K562 (cell line): Measurements from ENCODE around the gene IRF9. TPM values are rescaled to one million over a fixed set of nuclear protein-coding genes. Genes with fewer than 3 reads are reported as not detected.

Experiments
- ATAC-seq: fragments of 200-7000 bp; cut with Tn5 transposase; 3 replicates; pipeline ENCODE4 v1.9.1; 2020; ENCODE audit warnings: moderate library complexity
- BruUV-seq: library from RNA; stranded (reverse); fragments of 400-500 nt; replicated peaks from 2 replicates; lab custom pipeline; 2021; lab: Mats Ljungman, UMichigan
- CTCF ChIA-PET: fragments of 300-600 bp; formaldehyde crosslinking; extraction: SDS; loops from one replicate; lab custom pipeline; 2021; ENCODE audit warnings: low intra/inter-chr PET ratio; lab: Yijun Ruan, JAX
- POLR2A ChIA-PET: fragments of 300-600, 350-650 bp; sonication (Branson Sonifier 250); formaldehyde crosslinking; extraction: SDS; loops from one replicate; lab custom pipeline; 2021; ENCODE audit warnings: antibody characterized with exemption, inconsistent platforms; lab: Yijun Ruan, JAX
- DNase-seq, 4 experiments: peaks; one replicate each; pipeline versions ENCODE4 v3.0.0 to v3.0.0-alpha.2; 2011 to 2018; ENCODE audit warnings: low spot score in 3 of 4, mixed read lengths in 3 of 4; ENCODE audit errors: extremely low read depth in 1 of 4
- FAIRE-seq: peaks from 2 replicates; lab custom pipeline; 2011; peaks lifted over from hg19 to GRCh38; lab: Jason Lieb, UNC
- H2AFZ ChIP-seq: 2 replicates; pipeline ENCODE4 v1.6.0; 2011; ENCODE audit warnings: low read depth, low read length, control low read depth, inconsistent platforms
- H3K27ac ChIP-seq: fragments of 200-600 bp; 3 replicates; pipeline ENCODE4 v1.8.0; 2011; ENCODE audit warnings: low read depth, mild to moderate bottlenecking, control low read depth, inconsistent platforms, low read length, moderate library complexity, mixed read lengths; ENCODE audit errors: extremely low read depth
- H3K27me3 ChIP-seq, 2 experiments: fragments of 300-600 bp in 1 of 2; 2 replicates in 1 of 2; 3 replicates in 1 of 2; pipeline versions ENCODE4 v1.6.0 to v1.8.0; 2011; ENCODE audit warnings: inconsistent platforms in 2 of 2, low read length in 2 of 2, mild to moderate bottlenecking in 1 of 2, mixed read lengths in 1 of 2, moderate library complexity in 1 of 2; ENCODE audit not compliant: control insufficient read depth in 2 of 2, insufficient read depth in 2 of 2
- H3K36me3 ChIP-seq: fragments of 300-600 bp; 3 replicates; pipeline ENCODE4 v1.8.0; 2011; ENCODE audit warnings: mild to moderate bottlenecking, low read length, inconsistent platforms; ENCODE audit not compliant: control insufficient read depth, insufficient read depth
- H3K4me1 ChIP-seq, 2 experiments: fragments of 200-600 bp in 1 of 2; replicated peaks in 1 of 2; 2 replicates in 1 of 2; 3 replicates in 1 of 2; pipeline versions ENCODE4 v1.5.1 to v1.8.0; 2011; ENCODE audit warnings: inconsistent platforms in 2 of 2, low read length in 2 of 2, mild to moderate bottlenecking in 1 of 2, mixed read lengths in 1 of 2, moderate library complexity in 1 of 2; ENCODE audit not compliant: control insufficient read depth in 2 of 2, insufficient read depth in 2 of 2
- H3K4me2 ChIP-seq: 2 replicates; pipeline ENCODE4 v1.6.1; 2011; ENCODE audit warnings: low read length, control low read depth, inconsistent platforms, mixed read lengths; ENCODE audit not compliant: insufficient read depth
- H3K4me3 ChIP-seq: fragments of 200-600 bp; sonication (generic), shearing (Covaris generic); 2 replicates; pipeline ENCODE4 v1.5.1; 2016; ENCODE audit warnings: control low read depth, inconsistent platforms
- H3K79me2 ChIP-seq: fragments of 200-600 bp; 3 replicates; pipeline ENCODE4 v1.8.0; 2011; ENCODE audit warnings: low read length, inconsistent platforms; ENCODE audit not compliant: control insufficient read depth, insufficient read depth
- H3K9ac ChIP-seq, 2 experiments: 2 replicates each; pipeline versions ENCODE4 v1.6.0 to v1.6.1; 2011; ENCODE audit warnings: low read depth in 2 of 2, low read length in 2 of 2, control low read depth in 1 of 2, inconsistent platforms in 1 of 2, mild to moderate bottlenecking in 1 of 2, mixed read lengths in 1 of 2; ENCODE audit not compliant: insufficient read depth in 1 of 2
- H3K9me1 ChIP-seq: one replicate; pipeline ENCODE4 v1.6.0; 2011; ENCODE audit warnings: inconsistent platforms, mild to moderate bottlenecking, low read length, moderate library complexity; ENCODE audit not compliant: control insufficient read depth, insufficient read depth
- H3K9me3 ChIP-seq: replicated peaks from 2 replicates; pipeline ENCODE4 v1.5.1; 2011; ENCODE audit warnings: low read depth, low read length, inconsistent platforms; ENCODE audit not compliant: control insufficient read depth, insufficient read depth
- H4K20me1 ChIP-seq: replicated peaks from 2 replicates; pipeline ENCODE4 v1.6.1; 2011; ENCODE audit warnings: low read length, inconsistent platforms, mixed read lengths; ENCODE audit not compliant: control insufficient read depth, insufficient read depth
- EP400 ChIP-seq: fragments of 450-650 bp; IDR thresholded peaks from 2 replicates; pipeline ENCODE4 v1.6.1; 2017; ENCODE audit warnings: antibody characterized with exemption, mild to moderate bottlenecking, moderate library complexity
- PHF20 ChIP-seq: fragments of 450-650 bp; IDR thresholded peaks from 2 replicates; pipeline ENCODE4 v1.6.1; 2018; ENCODE audit not compliant: partially characterized antibody
- RBBP5 ChIP-seq: fragments of 200-600 bp; sonication (generic); IDR thresholded peaks from 2 replicates; pipeline ENCODE4 v1.6.1; 2012; ENCODE audit warnings: borderline replicate concordance, mild to moderate bottlenecking, low read length, control low read depth, inconsistent platforms; ENCODE audit not compliant: insufficient read depth, poor library complexity, severe bottlenecking
- RBM22 ChIP-seq: fragments of 200-400 bp; formaldehyde crosslinking; IDR thresholded peaks from 2 replicates; pipeline ENCODE4 v1.6.1; 2018; ENCODE audit warnings: low read length, low read depth; ENCODE audit not compliant: poor library complexity, severe bottlenecking
- ZBTB40 ChIP-seq, 2 experiments: fragments of 450-650 bp in 1 of 2; sonication (generic) in 1 of 2; formaldehyde crosslinking in 1 of 2; IDR thresholded peaks; 2 replicates each; pipeline versions ENCODE4 v1.7.1 to v1.9.0; 2016 to 2022; ENCODE audit warnings: inconsistent platforms in 1 of 2, mild to moderate bottlenecking in 1 of 2, missing genetic modification reagents in 1 of 2
- ZNF280A ChIP-seq: fragments of 450-650 bp; IDR thresholded peaks from 2 replicates; pipeline ENCODE4 v1.6.1; 2018; ENCODE audit warnings: mild to moderate bottlenecking, low read depth; ENCODE audit not compliant: partially characterized antibody
- WGBS: fragments of 100-300 bp; shearing (Covaris generic); methylation state at CpG from one replicate; pipeline ENCODE4 v1.1.6; 2016; ENCODE audit warnings: low coverage, mixed read lengths; ENCODE audit not compliant: insufficient coverage; ENCODE audit errors: missing lambda C conversion rate; 5-methylcytosine and 5-hydroxymethylcytosine counted together
- in situ Hi-C: fragments of 300-500 bp; cut with MboI; formaldehyde crosslinking; loops from 4 replicates; pipeline ENCODE4 v1.15.0; 2018; ENCODE audit warnings: inconsistent platforms, mixed read lengths
- intact Hi-C: fragments of 100-400 bp; cut with micrococcal nuclease; formaldehyde crosslinking; loops from 2 replicates; pipeline ENCODE4 v1.14.2; 2022
- polyA plus RNA-seq, 8 experiments: library from polyadenylated mRNA; depleted of rRNA in 4 of 8; stranded (reverse) in 5 of 8; unstranded in 3 of 8; fragments of >200 nt; fragmentation: Nextera tagmentation in 2 of 8; fragmentation: Illumina TruSeq in 1 of 8; extraction: Ambion mirVana in 2 of 8; extraction: Trizol in 1 of 8; gene quantifications; 2 replicates each; pipeline versions ENCODE4 v1.2.1 to v1.2.3, GENCODE V29; 2011 to 2014; ENCODE audit warnings: inconsistent platforms in 1 of 8, missing spikeins in 1 of 8
- total RNA-seq, 7 experiments: library from RNA; depleted of rRNA in 6 of 7; stranded (reverse); fragments of >200 nt in 6 of 7; fragmentation: Illumina TruSeq in 2 of 7; extraction: Trizol in 2 of 7; gene quantifications; 2 replicates each; pipeline versions ENCODE4 v1.2.1 to v1.2.3, GENCODE V29; 2011 to 2021; ENCODE audit warnings: low replicate concordance in 1 of 7

The IRF9 gene
- total and polyA plus RNA-seq, 9 of the 15 experiments (the other 6 are each of a cell fraction or from before 2014, with no cell fraction given) = 0.79 to 14.8 (median 6.1) TPM

- peaks cover 4 to 11% of the 10 kb centered on the region in 2 experiments; a peak in 4 of 5 replicates for H3K4me1 ChIP-seq
- BruUV-seq = TSS peak; percentile 35
- no peaks in the 10 kb centered on the region for H3K9me1 ChIP-seq
- no peaks in the 10 kb centered on the region for H3K9me3 ChIP-seq
- H2AFZ ChIP-seq = peak within 1 kb of the TSS; percentile 81
- H3K79me2 ChIP-seq = peaks cover 27% of the 10 kb centered on the region
- H4K20me1 ChIP-seq = no peaks in the 10 kb centered on the region
- intact Hi-C loops = loop anchor here (1.0 to 2.0 kb wide), 2 partner anchors 17 to 82 kb away; partner anchors contain the start of genes GMPR2 and NEDD8
- FAIRE-seq (peak; percentile 87), ATAC-seq (peak; percentile 87), DNase-seq (peak; percentile 75 to 89 (median 78))
- no peaks in the 10 kb centered on the region for H3K27me3 ChIP-seq
- peaks cover 25% of the 10 kb centered on the region; the same call in 2 of the 3 replicates for H3K36me3 ChIP-seq
- ChIA-PET POLR2A (interaction anchor here (0.8 to 3.6 kb wide), 5 partner anchors 9 to 43 kb away, joined by 3 to 21 read pairs (median 4); partner anchors contain the start of genes TINF2 and TM9SF1), CTCF (interaction anchor here (1.0 to 1.3 kb wide), 2 partner anchors 81 to 82 kb away, joined by 4 to 5 read pairs; no protein-coding TSS in a partner anchor)
- H3K27ac ChIP-seq = peak within 1 kb of the TSS; percentile 71
- H3K4me3 ChIP-seq = peak within 1 kb of the TSS; percentile 62
- peak within 1 kb of the TSS; percentile 77 to 90 for H3K9ac ChIP-seq
- under 1% methylated on average over 24 of the region's 40 CpGs for WGBS
- H3K4me2 ChIP-seq = peak within 1 kb of the TSS; percentile 95
- in situ Hi-C loops = no loop called here
- TF ChIP-seq ZNF280A (no peak), RBBP5 (peak; percentile 49), PHF20 (peak; percentile 79), RBM22 (peak; percentile 58), EP400 (peak; percentile 78), ZBTB40 (IDR thresholded peaks at IDR 0.05) (no peak), ZBTB40 (CRISPR knock-in tag; IDR thresholded peaks at IDR 0.05) (no peak)
Measured at GRCh38 chr14:24215495-24216344, 54.7 kb downstream of the IRF9 start, which contains the start of gene MDP1. Gene MDP1, minus strand, starts transcription at chr14:24216066. Its CDS starts 111 bp downstream, at chr14:24215955.
